ENCODE results near the gene COPZ1. TPM values are rescaled to one million over a fixed set of nuclear protein-coding genes. Genes with fewer than 3 reads are reported as not detected.

The COPZ1 gene
- total and polyA plus RNA-seq, 4 experiments from 2014 or later = 81.6 to 200 (median 121) TPM

GRCh38 chr12:54371328-54372112 is 46.6 kb downstream of the COPZ1 start:
- CTCF ChIA-PET (ENCODE audit: partially characterized antibody) = interaction anchor here (0.8 to 3.4 kb wide), 14 partner anchors 9 to 157 kb away, joined by 3 to 41 read pairs (median 4); no protein-coding TSS in a partner anchor
- Histone ChIP-seq H3K36me3 (ENCODE audit: insufficient read depth, low read length) (no peaks in the 10 kb centered on the region), H3K4me3 (ENCODE audit: low read length in 2 of 2) (no peak overlapping the region), H3K4me1 (ENCODE audit: insufficient read depth, low read length) (peaks cover 23% of the 10 kb centered on the region), H3K9me3 (ENCODE audit: control insufficient read depth in 1 of 2, low read length in 2 of 2) (no peaks in the 10 kb centered on the region), H3K27me3 (ENCODE audit: insufficient read depth, low read length) (no peaks in the 10 kb centered on the region), H3K27ac (ENCODE audit: low read depth, low read length) (no peak overlapping the region)
- Mint-ChIP-seq H3K27ac (peak overlapping the region in 6 of 7 donors; percentile 2 to 91 (median 66)), H3K9me3 (no peaks in the 10 kb centered on the region), H3K4me3 (peak overlapping the region in 2 of 8 donors; percentile 34 to 56), H3K36me3 (no peaks in the 10 kb centered on the region), H3K27me3 (peaks cover 0 to 3% of the 10 kb centered on the region in 2 donors), H3K4me1 (peaks cover 13 to 42% (median 21%) of the 10 kb centered on the region in 4 donors)
- intact Hi-C loops (cut with micrococcal nuclease) = no loop called here
- peak in 1 of 5 donors; percentile 21 for DNase-seq
- POLR2A ChIA-PET (ENCODE audit: partially characterized antibody) = interaction anchor here (1.2 to 1.4 kb wide), 3 partner anchors 8 to 155 kb away, joined by 3 to 6 read pairs (median 4); partner anchors contain the start of genes CBX5 and HNRNPA1

DNA sequence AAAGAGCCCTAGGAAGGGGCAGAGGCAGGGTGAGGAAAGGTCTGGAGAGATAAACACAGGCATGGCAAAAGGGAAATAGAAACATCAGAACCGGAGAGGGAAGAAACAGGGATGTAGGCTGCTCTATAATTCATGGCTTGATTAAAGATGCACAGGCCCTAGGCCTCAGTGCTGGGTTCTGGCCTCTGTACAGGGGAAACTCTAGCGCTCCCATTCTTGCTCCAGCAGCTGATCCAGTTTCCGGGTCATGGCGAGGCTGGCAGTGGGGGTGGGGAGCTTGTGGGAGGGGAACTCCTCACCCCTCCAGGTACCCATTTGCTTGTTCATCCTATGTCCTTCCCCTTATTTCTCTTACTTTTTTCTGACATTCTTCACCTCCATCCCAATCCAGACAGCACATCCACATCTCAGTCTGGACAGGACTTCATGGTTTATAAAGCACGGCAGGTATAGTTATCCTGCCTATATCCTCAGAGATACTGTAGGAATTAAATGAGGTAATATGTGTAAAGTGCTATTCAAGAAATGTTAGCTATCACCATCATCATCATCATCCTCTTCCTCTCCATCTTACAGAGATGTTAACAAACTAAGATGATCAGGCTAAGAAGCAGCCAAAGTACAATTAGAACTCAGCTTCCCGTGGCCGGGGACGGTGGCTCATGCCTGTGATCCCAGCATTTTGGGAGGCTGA is 47.3 kb downstream of the COPZ1 start:
- H3K27ac Mint-ChIP-seq = peak overlapping the region in 5 of 7 donors; percentile 57 to 91 (median 74)
- no peaks in the 10 kb centered on the region for H3K36me3 Mint-ChIP-seq
- H3K9me3 ChIP-seq (ENCODE audit: control insufficient read depth in 1 of 2, low read length in 2 of 2) = no peaks in the 10 kb centered on the region
- peaks cover 23% of the 10 kb centered on the region for H3K4me1 ChIP-seq (ENCODE audit: insufficient read depth, low read length)
- no peaks in the 10 kb centered on the region for H3K36me3 ChIP-seq (ENCODE audit: insufficient read depth, low read length)
- CTCF ChIA-PET (ENCODE audit: partially characterized antibody) = interaction anchor here (1.2 to 3.4 kb wide), 7 partner anchors 9 to 157 kb away, joined by 3 to 41 read pairs (median 9); no protein-coding TSS in a partner anchor
- no peaks in the 10 kb centered on the region for H3K27me3 Mint-ChIP-seq
- H3K4me3 Mint-ChIP-seq = peak overlapping the region in 2 of 8 donors; percentile 34 to 56
- peak in 1 of 5 donors; percentile 37 for DNase-seq
- POLR2A ChIA-PET (ENCODE audit: partially characterized antibody) = no interaction called here
- no peaks in the 10 kb centered on the region for H3K9me3 Mint-ChIP-seq
- intact Hi-C loops (cut with micrococcal nuclease) = no loop called here
- peaks cover 13 to 36% (median 20%) of the 10 kb centered on the region in 4 donors for H3K4me1 Mint-ChIP-seq
- no peak overlapping the region for H3K27ac ChIP-seq (ENCODE audit: low read depth, low read length)
- H3K4me3 ChIP-seq (ENCODE audit: low read length in 2 of 2) = no peak overlapping the region
- no peaks in the 10 kb centered on the region for H3K27me3 ChIP-seq (ENCODE audit: insufficient read depth, low read length)

DNA sequence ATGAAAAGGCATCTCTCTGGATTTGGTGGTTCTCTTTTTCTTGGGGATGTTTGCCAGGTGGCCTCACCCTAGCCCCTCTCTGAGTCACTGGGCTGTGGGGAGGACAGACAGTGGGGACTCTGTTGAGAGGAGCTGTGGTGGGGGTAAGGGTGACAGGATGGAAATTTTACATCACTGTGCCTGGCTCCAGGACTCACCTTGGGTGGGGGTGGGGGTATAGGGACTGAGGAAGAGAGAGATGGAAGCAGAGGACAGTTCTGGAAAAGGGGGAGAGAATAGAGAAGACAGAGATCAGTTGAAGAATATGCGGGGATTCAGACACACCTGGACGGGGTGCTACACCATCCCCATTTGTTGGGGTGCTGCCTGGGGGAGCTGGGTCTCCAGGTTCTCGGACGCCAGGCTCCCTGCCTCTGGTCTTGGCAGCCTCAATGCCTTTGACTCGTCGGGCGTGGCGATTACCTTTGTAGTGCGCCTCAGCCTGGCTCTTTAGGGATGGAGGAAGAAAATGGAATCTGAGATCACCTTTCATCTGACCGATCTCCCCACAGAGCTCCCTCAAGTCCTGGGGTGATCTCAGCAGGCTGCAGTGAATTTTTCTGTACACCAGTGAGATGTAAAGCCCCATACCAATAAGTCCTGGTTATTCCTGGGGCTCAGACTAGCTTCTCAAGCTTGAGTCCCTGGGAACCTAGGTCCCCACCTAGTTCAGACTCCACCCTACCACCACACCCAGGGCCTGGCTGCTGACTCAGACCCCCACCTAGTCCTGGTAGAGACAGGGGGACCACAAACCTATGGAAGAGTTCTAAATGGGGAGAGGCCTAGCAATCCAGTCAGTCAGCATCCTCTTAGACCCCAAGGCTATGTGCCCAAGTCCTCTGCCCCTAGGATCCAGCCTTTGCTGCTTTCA is 49.0 kb downstream of the COPZ1 start:
- Histone ChIP-seq H3K27me3 (ENCODE audit: insufficient read depth, low read length) (no peaks in the 10 kb centered on the region), H3K9me3 (ENCODE audit: control insufficient read depth in 1 of 2, low read length in 2 of 2) (no peaks in the 10 kb centered on the region), H3K36me3 (ENCODE audit: insufficient read depth, low read length) (no peaks in the 10 kb centered on the region), H3K27ac (ENCODE audit: low read depth, low read length) (no peak overlapping the region), H3K4me1 (ENCODE audit: insufficient read depth, low read length) (peaks cover 12% of the 10 kb centered on the region), H3K4me3 (ENCODE audit: low read length in 2 of 2) (no peak overlapping the region)
- ChIA-PET POLR2A (ENCODE audit: partially characterized antibody) (interaction anchor here (0.6 kb wide), 1 partner anchor 158 kb away, joined by 4 read pairs; no protein-coding TSS in a partner anchor), CTCF (ENCODE audit: partially characterized antibody) (interaction anchor here (0.8 to 1.9 kb wide), 7 partner anchors 26 to 160 kb away, joined by 3 to 6 read pairs (median 3); no protein-coding TSS in a partner anchor)
- H3K27ac Mint-ChIP-seq = peak overlapping the region in 1 of 7 donors; percentile 22
- H3K9me3 Mint-ChIP-seq = no peaks in the 10 kb centered on the region
- H3K36me3 Mint-ChIP-seq = no peaks in the 10 kb centered on the region
- H3K4me3 Mint-ChIP-seq = no peak overlapping the region
- intact Hi-C loops (cut with micrococcal nuclease) = no loop called here
- H3K4me1 Mint-ChIP-seq = peaks cover 3 to 23% (median 10%) of the 10 kb centered on the region in 4 donors
- peak in 1 of 5 donors; percentile 30 for DNase-seq
- H3K27me3 Mint-ChIP-seq = no peaks in the 10 kb centered on the region

GRCh38 chr12:54374562-54375258 is 49.8 kb downstream of the COPZ1 start:
- no peak overlapping the region for H3K27ac Mint-ChIP-seq
- H3K4me1 Mint-ChIP-seq = peaks cover 4 to 21% (median 8%) of the 10 kb centered on the region in 4 donors
- CTCF ChIA-PET (ENCODE audit: partially characterized antibody) = interaction anchor here (1.1 to 1.9 kb wide), 4 partner anchors 38 to 124 kb away, joined by 3 to 6 read pairs (median 4); no protein-coding TSS in a partner anchor
- intact Hi-C loops (cut with micrococcal nuclease) = loop anchor here (5.0 kb wide), 1 partner anchor 367 kb away; the partner anchor contains the start of gene HOXC8
- Histone ChIP-seq H3K4me3 (ENCODE audit: low read length in 2 of 2) (no peak overlapping the region), H3K36me3 (ENCODE audit: insufficient read depth, low read length) (no peaks in the 10 kb centered on the region), H3K9me3 (ENCODE audit: control insufficient read depth in 1 of 2, low read length in 2 of 2) (no peaks in the 10 kb centered on the region), H3K27me3 (ENCODE audit: insufficient read depth, low read length) (no peaks in the 10 kb centered on the region), H3K4me1 (ENCODE audit: insufficient read depth, low read length) (peaks cover 10% of the 10 kb centered on the region), H3K27ac (ENCODE audit: low read depth, low read length) (no peak overlapping the region)
- POLR2A ChIA-PET (ENCODE audit: partially characterized antibody) = no interaction called here
- DNase-seq = peak in 1 of 5 donors; percentile 19
- H3K4me3 Mint-ChIP-seq = no peak overlapping the region
- H3K9me3 Mint-ChIP-seq = no peaks in the 10 kb centered on the region
- no peaks in the 10 kb centered on the region for H3K36me3 Mint-ChIP-seq
- H3K27me3 Mint-ChIP-seq = no peaks in the 10 kb centered on the region

GRCh38 chr12:54375259-54375579 is 50.3 kb downstream of the COPZ1 start:
- H3K27ac ChIP-seq (ENCODE audit: low read depth, low read length) = no peak overlapping the region
- CTCF ChIA-PET (ENCODE audit: partially characterized antibody) = interaction anchor here (1.5 to 1.9 kb wide), 2 partner anchors 38 to 81 kb away, joined by 4 to 6 read pairs; no protein-coding TSS in a partner anchor
- intact Hi-C loops (cut with micrococcal nuclease) = loop anchor here (5.0 kb wide), 1 partner anchor 368 kb away; the partner anchor contains the start of gene HOXC8
- no peaks in the 10 kb centered on the region for H3K36me3 ChIP-seq (ENCODE audit: insufficient read depth, low read length)
- no peaks in the 10 kb centered on the region for H3K9me3 ChIP-seq (ENCODE audit: control insufficient read depth in 1 of 2, low read length in 2 of 2)
- POLR2A ChIA-PET (ENCODE audit: partially characterized antibody) = no interaction called here
- H3K4me1 Mint-ChIP-seq = peaks cover 5 to 23% (median 10%) of the 10 kb centered on the region in 4 donors
- no peaks in the 10 kb centered on the region for H3K9me3 Mint-ChIP-seq
- H3K4me1 ChIP-seq (ENCODE audit: insufficient read depth, low read length) = peaks cover 10% of the 10 kb centered on the region
- H3K27me3 ChIP-seq (ENCODE audit: insufficient read depth, low read length) = no peaks in the 10 kb centered on the region
- H3K27ac Mint-ChIP-seq = no peak overlapping the region
- no peaks in the 10 kb centered on the region for H3K27me3 Mint-ChIP-seq
- no peak for DNase-seq
- H3K4me3 ChIP-seq (ENCODE audit: low read length in 2 of 2) = no peak overlapping the region
- H3K4me3 Mint-ChIP-seq = no peak overlapping the region
- no peaks in the 10 kb centered on the region for H3K36me3 Mint-ChIP-seq

DNA sequence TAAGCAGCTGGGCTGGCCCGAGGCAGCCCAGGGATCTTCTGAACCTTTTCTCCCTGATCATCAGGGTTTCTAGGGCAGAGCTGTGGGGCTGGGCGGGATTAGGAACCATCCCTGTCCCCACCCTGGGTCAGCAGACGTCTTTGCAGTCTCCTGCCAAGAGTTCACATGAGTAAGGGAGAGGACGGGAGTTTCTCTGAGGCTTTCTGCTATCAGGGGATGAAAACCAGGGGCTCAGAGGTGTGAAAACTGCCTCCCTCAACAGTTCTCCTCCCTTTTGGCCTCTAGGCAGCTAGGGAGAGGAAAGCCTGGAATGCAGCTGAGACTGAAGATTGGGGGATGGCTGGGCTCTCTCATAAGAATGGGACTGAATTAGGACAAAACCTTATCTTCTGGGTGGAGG is 51.7 kb downstream of the COPZ1 start:
- H3K9me3 ChIP-seq (ENCODE audit: control insufficient read depth in 1 of 2, low read length in 2 of 2) = no peaks in the 10 kb centered on the region
- H3K4me1 ChIP-seq (ENCODE audit: insufficient read depth, low read length) = peaks cover 10% of the 10 kb centered on the region
- H3K27ac ChIP-seq (ENCODE audit: low read depth, low read length) = no peak overlapping the region
- POLR2A ChIA-PET (ENCODE audit: partially characterized antibody) = interaction anchor here (1.2 kb wide), 1 partner anchor 96 kb away, joined by 3 read pairs; the partner anchor contains the start of genes CBX5 and HNRNPA1
- no peaks in the 10 kb centered on the region for H3K36me3 ChIP-seq (ENCODE audit: insufficient read depth, low read length)
- Mint-ChIP-seq H3K9me3 (no peaks in the 10 kb centered on the region), H3K27me3 (no peaks in the 10 kb centered on the region), H3K36me3 (no peaks in the 10 kb centered on the region), H3K4me1 (peaks cover 5 to 18% (median 10%) of the 10 kb centered on the region in 4 donors), H3K4me3 (no peak overlapping the region), H3K27ac (peak overlapping the region in 2 of 7 donors; percentile 18 to 44)
- intact Hi-C loops (cut with micrococcal nuclease) = loop anchor here (5.0 kb wide), 1 partner anchor 369 kb away; the partner anchor contains the start of gene HOXC8
- H3K4me3 ChIP-seq (ENCODE audit: low read length in 2 of 2) = no peak overlapping the region
- CTCF ChIA-PET (ENCODE audit: partially characterized antibody) = interaction anchor here (1.0 to 1.3 kb wide), 2 partner anchors 10 to 62 kb away, joined by 3 read pairs; no protein-coding TSS in a partner anchor
- DNase-seq = no peak
- no peaks in the 10 kb centered on the region for H3K27me3 ChIP-seq (ENCODE audit: insufficient read depth, low read length)

Measured in CD4-positive, alpha-beta memory T cell (primary cell).